ENCODE data around the gene AAMP.
A peak's percentile ranks its signal among the peaks of the same experiment; 100 is the strongest.

Gene AAMP

DNA sequence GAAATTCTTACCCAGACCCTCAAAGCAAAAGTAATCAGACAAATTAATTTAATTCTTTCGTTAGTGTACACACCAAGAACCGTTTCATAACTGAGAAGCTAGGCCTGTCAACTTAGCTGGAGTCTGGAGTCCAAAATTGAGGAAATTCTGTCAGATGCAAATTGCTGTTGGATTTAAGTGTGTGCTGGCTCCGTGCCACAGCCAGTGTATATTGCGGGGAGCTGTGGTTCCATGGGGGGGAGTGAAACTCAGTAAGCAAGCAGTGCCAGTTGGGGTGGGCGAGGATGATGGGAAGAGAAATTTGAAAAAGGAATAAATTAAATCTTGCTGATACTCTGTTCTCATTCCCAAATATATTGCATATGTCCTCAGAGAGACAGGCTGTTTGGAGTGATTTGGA is 48.9 kb downstream of the AAMP start:
- DNase-seq (ENCODE audit: low read depth in 2 of 2), result no peak

GRCh38 chr2:218219934-218220333 is 50.0 kb downstream of the AAMP start:
- no peak for DNase-seq (ENCODE audit: low read depth in 2 of 2)

- no peak for DNase-seq (ENCODE audit: low read depth in 2 of 2)
Measured at GRCh38 chr2:218218268-218219185, 51.4 kb downstream of the AAMP start.

DNA sequence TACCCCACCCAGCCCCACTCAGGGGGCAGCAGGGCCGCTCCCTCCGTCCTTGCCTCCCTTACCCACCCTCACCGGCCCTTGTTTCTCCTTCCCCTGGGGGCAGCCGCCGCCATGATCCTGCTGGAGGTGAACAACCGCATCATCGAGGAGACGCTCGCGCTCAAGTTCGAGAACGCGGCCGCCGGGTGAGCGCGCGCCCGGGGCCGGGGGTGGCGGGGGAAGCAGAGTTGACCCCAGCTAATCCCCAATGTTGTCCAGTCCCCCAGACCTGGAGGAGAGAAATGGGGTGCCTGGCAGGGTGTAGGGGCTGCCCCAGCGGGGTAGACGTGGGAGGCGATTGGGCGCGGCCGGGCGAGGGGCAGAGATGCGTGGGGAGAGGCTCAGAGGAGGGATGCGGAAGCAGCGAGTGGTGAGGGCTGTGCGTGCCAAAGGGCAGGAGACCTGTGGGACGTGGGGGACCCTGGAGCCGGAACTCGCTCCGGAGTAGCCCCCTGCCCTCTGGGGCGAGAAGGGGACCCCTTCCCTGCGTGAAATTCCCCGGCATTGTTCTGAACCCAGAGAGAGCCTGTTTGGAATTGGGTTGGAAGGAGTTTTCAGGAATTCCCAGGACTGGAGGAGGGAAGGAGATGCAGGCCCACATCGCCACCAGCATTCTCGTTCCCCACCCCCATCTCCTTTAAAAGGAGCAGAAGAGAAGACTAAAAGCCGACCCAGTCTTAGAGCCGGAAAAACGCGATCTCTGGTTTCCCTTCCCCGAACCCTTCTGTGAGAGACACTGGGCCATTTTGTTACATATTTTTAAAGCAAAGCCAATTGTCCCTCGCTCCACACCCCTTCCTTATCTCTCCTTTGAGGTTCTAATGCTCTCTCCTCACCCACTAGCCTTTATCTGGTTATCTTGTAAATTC is 52.3 kb downstream of the AAMP start:
- peak; percentile 58 to 59 for DNase-seq (ENCODE audit: low read depth in 2 of 2)

- peak; percentile 89 to 90 for DNase-seq (ENCODE audit: low read depth in 2 of 2)
Measured at GRCh38 chr2:218216674-218217359, 53.1 kb downstream of the AAMP start, which contains the start of gene ARPC2. Gene ARPC2, plus strand, starts transcription at chr2:218217189. Its CDS starts 282 bp downstream, at chr2:218217471.

- DNase-seq (ENCODE audit: low read depth in 2 of 2), result no peak
Measured at GRCh38 chr2:218216336-218216673, 53.6 kb downstream of the AAMP start.
